Mucosa of rectum (tissue), 2 donors: ENCODE data around the gene TTC27.
"Not testable (repeated sequence)": the region's sequence is repeated elsewhere in the genome, so short reads cannot be mapped to it uniquely, and the experiment has no call there.

ENCODE experiments used
- H3K27ac ChIP-seq, 2 donors: one replicate each; pipeline ENCODE4 v1.7.0; 2013; ENCODE audit warnings: inconsistent platforms in 2 of 2, low read depth in 2 of 2, low read length in 2 of 2
- H3K27me3 ChIP-seq, 2 donors: one replicate each; pipeline ENCODE4 v1.7.0; 2013; ENCODE audit warnings: low read length in 2 of 2; ENCODE audit not compliant: control insufficient read depth in 2 of 2, insufficient read depth in 2 of 2
- H3K36me3 ChIP-seq, 2 donors: one replicate each; pipeline ENCODE4 v1.7.0; 2013; ENCODE audit warnings: low read length in 2 of 2; ENCODE audit not compliant: control insufficient read depth in 2 of 2, insufficient read depth in 2 of 2
- H3K4me1 ChIP-seq, 2 donors: one replicate each; pipeline ENCODE4 v1.7.0; 2013; ENCODE audit warnings: low read length in 2 of 2, mild to moderate bottlenecking in 1 of 2; ENCODE audit not compliant: control insufficient read depth in 2 of 2, insufficient read depth in 2 of 2
- H3K4me3 ChIP-seq, 2 donors: one replicate each; pipeline ENCODE4 v1.7.0; 2013; ENCODE audit warnings: low read length in 2 of 2
- H3K9ac ChIP-seq, 2 donors: one replicate each; pipeline ENCODE4 v1.7.0; 2013; ENCODE audit warnings: low read length in 2 of 2, low read depth in 1 of 2, mild to moderate bottlenecking in 1 of 2
- H3K9me3 ChIP-seq, 2 donors: one replicate each; pipeline ENCODE4 v1.7.0; 2013; ENCODE audit warnings: low read length in 2 of 2; ENCODE audit not compliant: control insufficient read depth in 2 of 2
- donor health status: healthy.
- donor health status: Normal muscosa, but diverticular disease.

The TTC27 gene

DNA sequence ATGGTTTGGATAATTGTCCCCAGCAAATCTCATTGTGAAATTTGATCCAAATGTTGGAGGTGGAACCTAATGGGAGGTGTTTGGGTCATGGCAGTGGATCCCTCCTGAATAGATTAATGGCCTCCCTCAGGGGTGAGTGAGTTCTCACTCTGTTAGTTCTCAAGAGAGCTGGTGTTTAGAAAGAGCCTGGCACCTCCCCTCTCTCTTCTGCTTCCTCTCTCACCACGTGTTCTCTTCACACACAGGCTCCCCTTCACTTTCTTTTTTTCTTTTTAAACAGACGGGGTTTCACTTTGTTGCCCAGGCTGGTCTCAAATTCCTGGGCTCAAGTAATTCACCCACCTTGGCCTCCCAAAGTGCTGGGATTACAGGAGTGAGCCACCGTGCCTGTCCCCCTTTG is 207.3 kb downstream of the TTC27 start:
- Histone ChIP-seq H3K27ac (no peak overlapping the region), H3K4me1 (no peaks in the 10 kb centered on the region), H3K9ac (no peak overlapping the region), H3K27me3 (no peaks in the 10 kb centered on the region), H3K9me3 (no peaks in the 10 kb centered on the region), H3K4me3 (no peak overlapping the region), H3K36me3 (no peaks in the 10 kb centered on the region)

- Histone ChIP-seq H3K27me3 (no peaks in the 10 kb centered on the region), H3K27ac (no peak overlapping the region), H3K9ac (no peak overlapping the region), H3K9me3 (no peaks in the 10 kb centered on the region), H3K36me3 (no peaks in the 10 kb centered on the region), H3K4me1 (no peaks in the 10 kb centered on the region), H3K4me3 (no peak overlapping the region)
Measured at GRCh38 chr2:32836933-32837332, 209.1 kb downstream of the TTC27 start.

GRCh38 chr2:32838418-32838817 is 210.6 kb downstream of the TTC27 start:
- Histone ChIP-seq H3K4me3 (no peak overlapping the region), H3K36me3 (no peaks in the 10 kb centered on the region), H3K27ac (no peak overlapping the region), H3K9me3 (no peaks in the 10 kb centered on the region), H3K9ac (no peak overlapping the region), H3K4me1 (no peaks in the 10 kb centered on the region), H3K27me3 (no peaks in the 10 kb centered on the region)

DNA sequence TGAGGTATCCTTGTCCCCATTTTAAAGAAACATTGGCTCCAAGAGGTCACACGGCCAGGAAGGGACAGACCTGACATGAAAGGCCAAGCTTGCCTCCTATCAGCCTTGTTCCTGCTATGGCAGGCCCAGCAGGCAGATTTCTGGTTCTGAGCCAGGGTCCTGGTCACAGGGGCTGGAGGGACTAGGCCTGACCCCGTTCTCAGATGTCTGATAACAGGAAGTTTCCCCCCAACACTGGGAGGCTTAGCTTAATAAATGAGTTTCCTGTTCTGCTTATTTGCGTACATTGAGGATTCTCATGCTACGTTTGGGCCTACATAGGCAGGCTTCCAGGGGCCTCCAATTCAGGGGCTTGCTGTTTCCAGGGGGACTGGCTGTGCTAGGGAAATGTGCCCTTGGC is 211.1 kb downstream of the TTC27 start:
- Histone ChIP-seq H3K9me3 (no peaks in the 10 kb centered on the region), H3K4me1 (no peaks in the 10 kb centered on the region), H3K36me3 (no peaks in the 10 kb centered on the region), H3K9ac (no peak overlapping the region), H3K27ac (no peak overlapping the region), H3K4me3 (no peak overlapping the region), H3K27me3 (no peaks in the 10 kb centered on the region)

DNA sequence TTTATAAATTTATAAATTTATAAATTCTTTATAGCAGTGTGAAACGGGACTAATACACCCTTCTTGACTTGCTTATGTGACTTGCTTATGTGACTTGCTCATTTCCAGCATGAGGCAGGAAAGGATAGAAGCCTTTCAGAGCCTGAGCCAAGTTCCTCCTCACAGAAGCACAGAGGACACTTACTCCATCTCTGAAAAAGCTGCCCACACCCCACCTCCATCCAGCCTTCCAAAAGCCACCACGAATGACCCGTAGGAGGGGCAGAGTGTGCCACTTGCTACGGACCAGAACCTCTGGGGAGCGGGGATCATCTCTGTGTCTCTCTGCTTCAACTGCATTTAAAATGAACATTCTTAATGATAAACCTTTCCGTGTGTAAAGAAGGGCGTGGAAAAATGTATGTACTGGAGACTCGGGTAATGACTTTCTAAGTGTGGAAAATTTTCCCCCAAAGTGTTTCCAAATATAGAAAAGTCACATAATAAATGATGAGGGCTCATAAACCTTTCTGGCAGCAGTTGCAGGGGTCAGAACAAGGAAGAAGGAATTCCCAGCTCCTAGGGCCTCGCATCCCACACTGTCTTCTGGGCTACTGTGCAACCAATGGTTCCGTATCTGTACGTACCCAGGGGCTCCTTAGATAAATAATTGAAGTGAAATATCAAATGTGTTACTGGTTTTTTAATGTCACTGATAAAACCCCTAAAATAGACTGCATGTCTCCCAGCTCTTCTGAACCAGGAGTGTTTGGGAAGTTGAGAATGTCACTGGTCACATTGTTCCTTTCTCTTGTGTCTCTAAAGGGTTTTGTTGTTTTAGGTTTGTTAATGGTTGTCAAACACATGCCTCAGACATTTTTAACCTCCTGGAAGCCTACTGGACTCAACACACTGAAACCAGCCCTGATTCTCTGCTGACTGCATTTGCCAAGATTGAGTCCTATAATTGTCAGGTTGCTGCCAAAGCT is 214.4 kb downstream of the TTC27 start:
- Histone ChIP-seq H3K27me3 (no peaks in the 10 kb centered on the region), H3K36me3 (no peaks in the 10 kb centered on the region), H3K4me1 (no peaks in the 10 kb centered on the region), H3K9me3 (no peaks in the 10 kb centered on the region), H3K4me3 (no peak overlapping the region), H3K9ac (no peak overlapping the region), H3K27ac (no peak overlapping the region)

- H3K9ac ChIP-seq = no peak overlapping the region
- H3K9me3 ChIP-seq = no peaks in the 10 kb centered on the region
- no peaks in the 10 kb centered on the region for H3K36me3 ChIP-seq
- no peaks in the 10 kb centered on the region for H3K27me3 ChIP-seq
- H3K4me3 ChIP-seq = no peak overlapping the region
- no peak overlapping the region for H3K27ac ChIP-seq
- H3K4me1 ChIP-seq = no peaks in the 10 kb centered on the region
Measured at GRCh38 chr2:32843699-32844098, 215.8 kb downstream of the TTC27 start.

GRCh38 chr2:32844253-32844652 is 216.4 kb downstream of the TTC27 start:
- H3K36me3 ChIP-seq = no peaks in the 10 kb centered on the region
- H3K9me3 ChIP-seq = no peaks in the 10 kb centered on the region
- no peaks in the 10 kb centered on the region for H3K27me3 ChIP-seq
- no peak overlapping the region for H3K27ac ChIP-seq
- no peaks in the 10 kb centered on the region for H3K4me1 ChIP-seq
- H3K4me3 ChIP-seq = no peak overlapping the region
- no peak overlapping the region for H3K9ac ChIP-seq

DNA sequence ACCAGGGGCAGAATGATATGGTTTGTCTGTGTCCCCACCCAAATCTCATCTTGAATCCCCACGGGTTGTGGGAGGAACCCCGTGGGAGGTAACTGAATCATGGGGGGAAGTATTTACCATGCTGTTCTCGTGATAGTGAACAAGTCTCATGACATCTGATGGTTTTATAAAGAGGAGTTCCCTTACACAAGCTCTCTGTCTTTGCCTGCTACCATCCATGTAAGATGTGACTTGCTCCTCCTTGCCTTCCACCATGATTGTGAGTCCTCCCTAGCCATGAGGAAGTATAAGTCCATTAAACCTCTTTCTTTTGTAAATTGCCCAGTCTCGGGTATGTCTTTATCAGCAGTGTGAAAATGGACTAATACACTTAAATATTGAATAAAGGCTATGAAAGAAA is 218.4 kb downstream of the TTC27 start:
- H3K36me3 ChIP-seq = not testable (repeated sequence)

GRCh38 chr2:32847734-32848133 is 219.9 kb downstream of the TTC27 start:
- Histone ChIP-seq H3K9me3 (no peaks in the 10 kb centered on the region), H3K4me1 (no peaks in the 10 kb centered on the region), H3K27ac (no peak overlapping the region), H3K27me3 (no peaks in the 10 kb centered on the region), H3K9ac (no peak overlapping the region), H3K36me3 (no peaks in the 10 kb centered on the region), H3K4me3 (no peak overlapping the region)

More for the DNA sequence above, 218.4 kb downstream of the TTC27 start:
- not testable (repeated sequence) for H3K4me1 ChIP-seq, H3K4me3 ChIP-seq, H3K27me3 ChIP-seq, H3K9me3 ChIP-seq, H3K9ac ChIP-seq, H3K27ac ChIP-seq

DNA sequence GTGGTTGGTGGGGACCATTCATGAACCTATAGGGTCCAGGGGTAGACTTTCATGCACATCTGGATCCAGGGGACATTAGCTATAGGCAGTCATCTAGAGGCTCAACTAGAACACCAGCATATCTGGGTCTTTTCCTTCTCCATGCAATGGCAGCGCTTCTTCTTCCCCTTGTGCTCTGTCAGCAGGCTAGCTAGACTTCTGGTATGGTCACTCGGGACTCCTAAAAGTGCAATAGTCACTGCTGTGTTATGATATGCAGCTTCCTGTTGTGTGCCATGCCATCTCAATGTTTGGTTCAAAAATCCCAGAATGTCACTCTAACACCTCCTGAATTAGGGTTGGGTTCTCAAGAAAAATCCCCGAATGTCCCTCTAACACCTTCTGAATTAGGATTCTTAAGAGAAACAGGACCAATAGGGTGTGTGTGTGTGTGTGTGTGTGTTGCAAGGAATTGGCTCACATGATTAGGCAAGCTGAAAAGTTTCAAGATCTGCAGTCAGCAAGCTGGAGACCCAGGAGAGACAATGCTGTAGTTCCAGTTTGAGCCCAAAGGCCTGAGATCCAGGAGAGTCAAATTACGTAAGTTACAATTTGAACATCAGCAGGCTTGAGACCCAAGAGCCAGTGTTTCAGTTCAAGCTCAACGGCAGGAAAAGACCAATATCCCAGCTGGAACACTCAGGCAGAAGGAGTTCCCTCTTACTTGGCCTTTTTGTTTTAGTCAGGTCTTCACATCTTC is 221.8 kb downstream of the TTC27 start:
- no peaks in the 10 kb centered on the region for H3K4me1 ChIP-seq
- no peaks in the 10 kb centered on the region for H3K27me3 ChIP-seq
- no peaks in the 10 kb centered on the region for H3K9me3 ChIP-seq
- no peaks in the 10 kb centered on the region for H3K36me3 ChIP-seq
- H3K9ac ChIP-seq = no peak overlapping the region
- no peak overlapping the region for H3K27ac ChIP-seq
- no peak overlapping the region for H3K4me3 ChIP-seq
